ENCODE data around the gene PSME1.

The PSME1 gene

GRCh38 chr14:24095271-24096068 lies 40.5 kb upstream of the PSME1 start:
- Histone ChIP-seq H3K9ac (ENCODE audit: low read length) (peak overlapping the region; percentile 96), H3K9me2 (replicated peaks; ENCODE audit: insufficient read depth, low read length) (no peaks in the 10 kb centered on the region), H3K27ac (ENCODE audit: low read depth, low read length) (peak overlapping the region; percentile 84), H3K79me2 (ENCODE audit: insufficient read depth, low read length) (peaks cover 8% of the 10 kb centered on the region; the same call in 1 of the 2 replicates), H3K4me3 (ENCODE audit: insufficient read depth, low read length, poor library complexity, severe bottlenecking) (peak overlapping the region; percentile 92), H3K4me2 (ENCODE audit: low read depth, low read length, poor library complexity, severe bottlenecking) (peak overlapping the region; percentile 87), H4K20me1 (ENCODE audit: low read depth, low read length) (no peaks in the 10 kb centered on the region), H2AFZ (ENCODE audit: low read depth, low read length, severe bottlenecking) (no peak overlapping the region), H3K36me3 (ENCODE audit: low read length) (no peaks in the 10 kb centered on the region), H3F3A (ENCODE audit: insufficient read depth) (peaks cover 19% of the 10 kb centered on the region), H3K27me3 (ENCODE audit: low read length) (no peaks in the 10 kb centered on the region), H3K9me3 (ENCODE audit: insufficient read depth, low read length) (no peaks in the 10 kb centered on the region)
- no peak for TF ChIP-seq EZH2phosphoT487 (conservative IDR thresholded peaks at IDR 0.05; ENCODE audit: low read length)
- TF ChIP-seq, protein P1, sequence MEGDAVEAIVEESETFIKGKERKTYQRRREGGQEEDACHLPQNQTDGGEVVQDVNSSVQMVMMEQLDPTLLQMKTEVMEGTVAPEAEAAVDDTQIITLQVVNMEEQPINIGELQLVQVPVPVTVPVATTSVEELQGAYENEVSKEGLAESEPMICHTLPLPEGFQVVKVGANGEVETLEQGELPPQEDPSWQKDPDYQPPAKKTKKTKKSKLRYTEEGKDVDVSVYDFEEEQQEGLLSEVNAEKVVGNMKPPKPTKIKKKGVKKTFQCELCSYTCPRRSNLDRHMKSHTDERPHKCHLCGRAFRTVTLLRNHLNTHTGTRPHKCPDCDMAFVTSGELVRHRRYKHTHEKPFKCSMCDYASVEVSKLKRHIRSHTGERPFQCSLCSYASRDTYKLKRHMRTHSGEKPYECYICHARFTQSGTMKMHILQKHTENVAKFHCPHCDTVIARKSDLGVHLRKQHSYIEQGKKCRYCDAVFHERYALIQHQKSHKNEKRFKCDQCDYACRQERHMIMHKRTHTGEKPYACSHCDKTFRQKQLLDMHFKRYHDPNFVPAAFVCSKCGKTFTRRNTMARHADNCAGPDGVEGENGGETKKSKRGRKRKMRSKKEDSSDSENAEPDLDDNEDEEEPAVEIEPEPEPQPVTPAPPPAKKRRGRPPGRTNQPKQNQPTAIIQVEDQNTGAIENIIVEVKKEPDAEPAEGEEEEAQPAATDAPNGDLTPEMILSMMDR (IDR thresholded peaks at IDR 0.05; ENCODE audit: insufficient read depth, low read length, poor library complexity, severe bottlenecking), result no peak

GRCh38 chr14:24096545-24097181 lies 39.3 kb upstream of the PSME1 start:
- Histone ChIP-seq H3F3A (ENCODE audit: insufficient read depth) (peaks cover 19% of the 10 kb centered on the region), H4K20me1 (ENCODE audit: low read depth, low read length) (no peaks in the 10 kb centered on the region), H3K4me2 (ENCODE audit: low read depth, low read length, poor library complexity, severe bottlenecking) (no peak overlapping the region), H3K27ac (ENCODE audit: low read depth, low read length) (no peak overlapping the region), H3K4me3 (ENCODE audit: insufficient read depth, low read length, poor library complexity, severe bottlenecking) (no peak overlapping the region), H3K9ac (ENCODE audit: low read length) (no peak overlapping the region), H3K79me2 (ENCODE audit: insufficient read depth, low read length) (peaks cover 8% of the 10 kb centered on the region; the same call in 1 of the 2 replicates), H3K36me3 (ENCODE audit: low read length) (no peaks in the 10 kb centered on the region), H3K9me2 (replicated peaks; ENCODE audit: insufficient read depth, low read length) (no peaks in the 10 kb centered on the region), H3K9me3 (ENCODE audit: insufficient read depth, low read length) (no peaks in the 10 kb centered on the region), H2AFZ (ENCODE audit: low read depth, low read length, severe bottlenecking) (no peak overlapping the region), H3K27me3 (ENCODE audit: low read length) (no peaks in the 10 kb centered on the region)
- TF ChIP-seq EZH2phosphoT487 (conservative IDR thresholded peaks at IDR 0.05; ENCODE audit: low read length), result no peak
- TF ChIP-seq, protein P1 (IDR thresholded peaks at IDR 0.05; ENCODE audit: insufficient read depth, low read length, poor library complexity, severe bottlenecking), result no peak

- H3K79me2 ChIP-seq (ENCODE audit: insufficient read depth, low read length), result peaks cover 8% of the 10 kb centered on the region; the same call in 1 of the 2 replicates
- H4K20me1 ChIP-seq (ENCODE audit: low read depth, low read length), result no peaks in the 10 kb centered on the region
- no peak overlapping the region for H2AFZ ChIP-seq (ENCODE audit: low read depth, low read length, severe bottlenecking)
- no peaks in the 10 kb centered on the region for H3K9me3 ChIP-seq (ENCODE audit: insufficient read depth, low read length)
- H3K4me2 ChIP-seq (ENCODE audit: low read depth, low read length, poor library complexity, severe bottlenecking), result no peak overlapping the region
- TF ChIP-seq EZH2phosphoT487 (conservative IDR thresholded peaks at IDR 0.05; ENCODE audit: low read length), result no peak
- TF ChIP-seq, protein P1 (IDR thresholded peaks at IDR 0.05; ENCODE audit: insufficient read depth, low read length, poor library complexity, severe bottlenecking), result no peak
- no peak overlapping the region for H3K4me3 ChIP-seq (ENCODE audit: insufficient read depth, low read length, poor library complexity, severe bottlenecking)
- no peak overlapping the region for H3K27ac ChIP-seq (ENCODE audit: low read depth, low read length)
- H3K36me3 ChIP-seq (ENCODE audit: low read length), result no peaks in the 10 kb centered on the region
- H3K27me3 ChIP-seq (ENCODE audit: low read length), result no peaks in the 10 kb centered on the region
- peaks cover 14% of the 10 kb centered on the region for H3F3A ChIP-seq (ENCODE audit: insufficient read depth)
- H3K9ac ChIP-seq (ENCODE audit: low read length), result no peak overlapping the region
- H3K9me2 ChIP-seq (replicated peaks; ENCODE audit: insufficient read depth, low read length), result no peaks in the 10 kb centered on the region
These were observed 37.6 kb upstream of the PSME1 start for GRCh38 chr14:24098229-24098926.

Measured in SU-DHL-6 (cell line).